Measurements from ENCODE around the gene SVEP1. TPM values are rescaled to one million over a fixed set of nuclear protein-coding genes. Genes with fewer than 3 reads are reported as not detected.
A peak's percentile ranks its signal among the peaks of the same experiment; 100 is the strongest.
"Not testable (repeated sequence)": the region's sequence is repeated elsewhere in the genome, so short reads cannot be mapped to it uniquely, and the experiment has no call there.

The SVEP1 gene
- total RNA-seq, 1 donor from 2014 or later = 6.8 TPM

GRCh38 chr9:110536822-110537221 lies 42.7 kb downstream of the SVEP1 start:
- DNase-seq (no peak), ATAC-seq (ENCODE audit: poor library complexity) (peak; percentile 80)
- intact Hi-C loops (cut with DNase I) = no loop called here

- ATAC-seq (ENCODE audit: poor library complexity); intact Hi-C loops (cut with DNase I); DNase-seq: not testable (repeated sequence)
These were observed 45.4 kb downstream of the SVEP1 start for GRCh38 chr9:110534162-110534561.

- no peak for DNase-seq
- no peak for ATAC-seq (ENCODE audit: poor library complexity)
- intact Hi-C loops (cut with DNase I) = no loop called here
These were observed 46.5 kb downstream of the SVEP1 start for GRCh38 chr9:110532908-110533665.

- ATAC-seq (ENCODE audit: poor library complexity) = no peak
These were observed 47.8 kb downstream of the SVEP1 start for GRCh38 chr9:110531776-110532175.

GRCh38 chr9:110531241-110531640 lies 48.3 kb downstream of the SVEP1 start:
- ATAC-seq (ENCODE audit: poor library complexity); intact Hi-C loops (cut with DNase I); DNase-seq: not testable (repeated sequence)

More at GRCh38 chr9:110531776-110532175, 47.8 kb downstream of the SVEP1 start:
- DNase-seq = no peak
- intact Hi-C loops (cut with DNase I) = no loop called here

- no peak for ATAC-seq (ENCODE audit: poor library complexity)
- intact Hi-C loops (cut with DNase I) = no loop called here
- no peak for DNase-seq
These were observed 50.9 kb downstream of the SVEP1 start for GRCh38 chr9:110528645-110529044.

- intact Hi-C loops (cut with DNase I) = no loop called here
- ATAC-seq (ENCODE audit: poor library complexity) = no peak
- no peak for DNase-seq
These were observed 53.1 kb downstream of the SVEP1 start for GRCh38 chr9:110526426-110526825.

- ATAC-seq (ENCODE audit: poor library complexity) (no peak), DNase-seq (no peak)
- intact Hi-C loops (cut with DNase I) = no loop called here
These were observed 58.3 kb downstream of the SVEP1 start for GRCh38 chr9:110521206-110521605.

GRCh38 chr9:110520120-110520701 lies 59.3 kb downstream of the SVEP1 start:
- DNase-seq = no peak
- intact Hi-C loops (cut with DNase I) = no loop called here
- peak; percentile 83 for ATAC-seq (ENCODE audit: poor library complexity)

- intact Hi-C loops (cut with DNase I) = no loop called here
- ATAC-seq (ENCODE audit: poor library complexity) (no peak), DNase-seq (no peak)
These were observed 62.1 kb downstream of the SVEP1 start for GRCh38 chr9:110517483-110517882.

GRCh38 chr9:110514897-110515296 lies 64.6 kb downstream of the SVEP1 start:
- ATAC-seq (ENCODE audit: poor library complexity) (no peak), DNase-seq (no peak)
- intact Hi-C loops (cut with DNase I) = no loop called here

GRCh38 chr9:110512817-110513216 lies 66.7 kb downstream of the SVEP1 start:
- ATAC-seq (ENCODE audit: poor library complexity) = no peak
- no peak for DNase-seq
- intact Hi-C loops (cut with DNase I) = no loop called here

- ATAC-seq (ENCODE audit: poor library complexity) (no peak), DNase-seq (no peak)
- intact Hi-C loops (cut with DNase I) = no loop called here
These were observed 69.7 kb downstream of the SVEP1 start for GRCh38 chr9:110509792-110510191.

- intact Hi-C loops (cut with DNase I) = no loop called here
- DNase-seq (no peak), ATAC-seq (ENCODE audit: poor library complexity) (no peak)
These were observed 76.7 kb downstream of the SVEP1 start for GRCh38 chr9:110502842-110503241.

- intact Hi-C loops (cut with DNase I) = no loop called here
- ATAC-seq (ENCODE audit: poor library complexity) = no peak
- no peak for DNase-seq
These were observed 79.9 kb downstream of the SVEP1 start for GRCh38 chr9:110499608-110500007.

GRCh38 chr9:110487196-110487595 lies 92.3 kb downstream of the SVEP1 start:
- ATAC-seq (ENCODE audit: poor library complexity) = no peak
- no peak for DNase-seq
- intact Hi-C loops (cut with DNase I) = no loop called here

GRCh38 chr9:110486218-110486617 lies 93.3 kb downstream of the SVEP1 start:
- ATAC-seq (ENCODE audit: poor library complexity) (no peak), DNase-seq (no peak)
- intact Hi-C loops (cut with DNase I) = no loop called here

GRCh38 chr9:110479481-110479880 lies 100.1 kb downstream of the SVEP1 start:
- intact Hi-C loops (cut with DNase I) = no loop called here
- ATAC-seq (ENCODE audit: poor library complexity) (no peak), DNase-seq (no peak)

GRCh38 chr9:110476251-110476650 lies 103.3 kb downstream of the SVEP1 start:
- DNase-seq = no peak
- intact Hi-C loops (cut with DNase I) = no loop called here
- no peak for ATAC-seq (ENCODE audit: poor library complexity)

GRCh38 chr9:110472111-110472510 lies 107.4 kb downstream of the SVEP1 start:
- ATAC-seq (ENCODE audit: poor library complexity) (no peak), DNase-seq (no peak)
- intact Hi-C loops (cut with DNase I) = no loop called here

Data from Right ventricle myocardium superior (tissue), 1 donor.